HUES64 (cell line): ENCODE results near the gene PRMT7.
A peak's percentile ranks its signal among the peaks of the same experiment; 100 is the strongest.

Experiments used
- H3K27ac ChIP-seq: 2 replicates; pipeline ENCODE4 v1.7.0; 2013; ENCODE audit warnings: low read depth, low read length, inconsistent platforms
- H3K27me3 ChIP-seq: 2 replicates; pipeline ENCODE4 v1.6.1; 2013; ENCODE audit warnings: mild to moderate bottlenecking, low read length; ENCODE audit not compliant: insufficient read depth
- H3K36me3 ChIP-seq: 2 replicates; pipeline ENCODE4 v1.6.1; 2013; ENCODE audit warnings: mild to moderate bottlenecking, low read length; ENCODE audit not compliant: insufficient read depth
- H3K4me1 ChIP-seq: 2 replicates; pipeline ENCODE4 v1.6.1; 2013; ENCODE audit warnings: mild to moderate bottlenecking, low read length, moderate library complexity; ENCODE audit not compliant: insufficient read depth
- H3K4me3 ChIP-seq: 2 replicates; pipeline ENCODE4 v1.5.1; 2013; ENCODE audit warnings: mild to moderate bottlenecking, low read length, moderate library complexity
- H3K9ac ChIP-seq: 2 replicates; pipeline ENCODE4 v1.6.1; 2013; ENCODE audit warnings: mild to moderate bottlenecking, low read depth, low read length
- H3K9me3 ChIP-seq: 2 replicates; pipeline ENCODE4 v1.6.1; 2013; ENCODE audit warnings: low read depth, low read length; ENCODE audit not compliant: insufficient read depth
- WGBS: fragments of 150-250, 120-280 bp; methylation state at CpG from one replicate; pipeline ENCODE4 v1.1.7; 2013; ENCODE audit warnings: missing lambda C conversion rate; 5-methylcytosine and 5-hydroxymethylcytosine counted together

The PRMT7 gene

DNA sequence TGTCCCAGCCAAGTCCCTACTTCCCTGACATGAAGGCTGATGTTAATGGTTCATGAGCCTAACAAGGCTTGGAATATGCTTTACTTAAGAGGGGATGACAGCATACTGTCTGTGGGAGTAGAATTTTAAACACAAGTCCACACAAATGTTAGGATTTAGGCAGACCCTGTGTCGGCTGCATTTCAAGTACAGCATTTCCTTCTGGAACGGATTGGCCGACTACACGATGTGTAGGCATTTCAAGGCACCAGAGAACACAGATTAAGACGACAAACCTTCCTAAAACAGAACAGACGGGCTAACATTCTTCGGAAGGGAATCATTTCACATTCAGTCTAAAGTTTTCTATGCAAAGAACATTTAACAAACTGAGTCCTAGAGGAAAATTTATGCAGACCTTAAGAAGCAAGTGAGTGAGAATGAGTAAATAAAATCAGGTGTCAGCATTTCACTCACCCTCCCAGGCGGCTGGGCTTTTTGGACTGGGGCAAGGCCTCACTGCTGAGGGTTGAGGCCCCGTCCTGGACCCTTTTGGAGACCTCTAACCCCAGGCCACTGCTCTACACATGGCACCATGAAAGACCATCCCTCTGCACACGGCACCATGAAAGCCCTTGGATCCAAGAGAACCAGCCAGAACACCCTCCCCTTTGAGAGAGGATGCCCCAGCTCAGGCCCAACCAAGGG lies 70.0 kb downstream of the PRMT7 start:
- Histone ChIP-seq H3K4me1 (peaks cover 18% of the 10 kb centered on the region), H3K9ac (no peak overlapping the region), H3K4me3 (no peak overlapping the region), H3K27ac (no peak overlapping the region), H3K36me3 (no peaks in the 10 kb centered on the region), H3K9me3 (no peaks in the 10 kb centered on the region), H3K27me3 (no peaks in the 10 kb centered on the region)
- WGBS: 91% methylated on average over 10 of the region's 10 CpGs

DNA sequence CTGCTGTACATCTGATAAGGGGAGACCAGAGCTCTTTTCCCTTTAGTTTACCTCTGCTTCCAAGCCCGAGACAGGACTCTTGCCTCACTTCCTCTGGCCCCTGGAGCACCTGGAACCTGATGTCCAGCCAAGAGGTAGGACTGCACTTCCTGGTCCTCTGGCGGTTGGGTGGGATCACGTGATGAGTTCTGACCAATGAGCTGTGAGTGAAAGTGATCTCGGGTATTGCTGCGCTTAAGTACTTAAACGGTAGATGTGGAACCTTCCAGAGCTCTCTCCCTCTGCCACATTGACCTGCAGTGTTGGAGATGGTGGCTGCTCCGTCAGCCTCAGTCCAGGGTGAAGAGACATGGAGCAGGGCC lies 70.5 kb downstream of the PRMT7 start:
- 93% methylated on average over 7 of the region's 7 CpGs for WGBS
- H3K36me3 ChIP-seq: no peaks in the 10 kb centered on the region
- H3K9ac ChIP-seq: no peak overlapping the region
- no peak overlapping the region for H3K4me3 ChIP-seq
- H3K27me3 ChIP-seq: no peaks in the 10 kb centered on the region
- H3K27ac ChIP-seq: no peak overlapping the region
- H3K4me1 ChIP-seq: peaks cover 18% of the 10 kb centered on the region
- no peaks in the 10 kb centered on the region for H3K9me3 ChIP-seq

GRCh38 chr16:68382296-68382718 lies 71.5 kb downstream of the PRMT7 start:
- Histone ChIP-seq H3K4me3 (no peak overlapping the region), H3K9ac (no peak overlapping the region), H3K9me3 (no peaks in the 10 kb centered on the region), H3K27ac (no peak overlapping the region), H3K4me1 (peaks cover 18% of the 10 kb centered on the region), H3K36me3 (no peaks in the 10 kb centered on the region), H3K27me3 (no peaks in the 10 kb centered on the region)
- WGBS: 83% methylated on average over 5 of the region's 5 CpGs

DNA sequence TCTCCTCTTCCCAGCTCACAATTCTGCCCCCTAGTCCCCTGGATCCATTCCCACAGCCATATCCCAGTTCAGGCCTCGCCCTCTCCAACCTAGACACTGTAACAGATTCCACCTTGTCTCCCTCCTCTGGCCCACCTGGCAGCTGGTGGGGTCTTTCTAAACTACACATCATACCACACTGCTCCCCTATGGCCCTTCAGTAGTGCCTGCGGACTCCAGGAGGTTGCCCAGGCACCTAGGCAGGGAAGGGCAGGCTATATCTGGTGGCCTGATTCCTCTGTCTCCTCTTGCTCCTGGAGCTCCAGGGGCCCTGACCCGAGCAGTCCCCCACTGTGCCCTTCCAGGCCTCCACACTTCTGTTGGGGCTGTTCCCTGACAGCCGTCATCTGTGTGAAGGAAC lies 73.0 kb downstream of the PRMT7 start:
- no peak overlapping the region for H3K9ac ChIP-seq
- H3K4me1 ChIP-seq: peaks cover 24% of the 10 kb centered on the region
- H3K27me3 ChIP-seq: no peaks in the 10 kb centered on the region
- H3K4me3 ChIP-seq: no peak overlapping the region
- H3K27ac ChIP-seq: no peak overlapping the region
- no peaks in the 10 kb centered on the region for H3K36me3 ChIP-seq
- WGBS: 93% methylated on average over 4 of the region's 4 CpGs
- no peaks in the 10 kb centered on the region for H3K9me3 ChIP-seq

DNA sequence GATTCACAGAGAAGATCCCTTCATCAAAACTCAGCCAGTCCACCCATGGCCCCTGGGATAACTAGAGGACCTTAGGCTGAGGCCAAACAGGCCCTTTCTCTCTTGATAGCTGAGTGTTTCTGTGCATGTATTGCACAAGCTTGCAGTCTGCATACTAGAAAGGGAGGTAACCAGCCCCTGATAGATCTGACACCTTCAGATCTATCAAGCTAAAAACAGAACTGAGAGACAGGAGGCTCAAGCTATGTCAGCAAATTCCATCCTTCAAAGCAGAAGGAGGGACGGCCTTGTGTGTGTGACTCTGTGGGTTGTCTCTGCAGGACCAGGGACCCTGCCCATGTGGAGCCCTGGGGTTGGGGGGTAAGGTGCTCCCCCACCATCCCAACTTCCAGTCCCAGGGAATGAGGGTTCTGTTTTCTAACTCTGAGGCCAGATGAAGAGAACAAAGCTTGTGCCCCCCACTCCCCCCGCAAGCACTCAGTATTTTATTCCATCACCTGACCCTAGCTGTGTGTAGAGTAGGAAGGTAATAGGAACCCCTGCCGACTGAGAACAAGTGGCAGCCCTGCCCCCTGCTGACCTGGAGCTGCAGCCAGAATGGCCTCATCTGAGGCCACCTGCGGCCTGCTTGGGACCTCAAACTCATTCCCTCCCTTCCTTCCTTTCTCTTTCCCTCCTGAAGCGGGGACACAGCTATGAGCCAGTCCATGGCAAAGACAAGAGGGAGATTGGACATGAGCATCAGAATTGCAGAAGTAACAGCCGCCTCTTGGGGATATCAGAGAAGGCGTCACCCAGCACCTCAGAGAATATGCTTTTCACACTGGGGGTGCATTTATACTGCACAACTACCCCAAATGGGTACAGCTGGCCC lies 73.7 kb downstream of the PRMT7 start:
- no peaks in the 10 kb centered on the region for H3K9me3 ChIP-seq
- no peaks in the 10 kb centered on the region for H3K36me3 ChIP-seq
- H3K4me1 ChIP-seq: peaks cover 27% of the 10 kb centered on the region
- H3K4me3 ChIP-seq: no peak overlapping the region
- H3K27me3 ChIP-seq: no peaks in the 10 kb centered on the region
- WGBS: 58% methylated on average over 5 of the region's 7 CpGs
- H3K9ac ChIP-seq: no peak overlapping the region
- 0 out of 2 replicates have a peak overlapping the region, but pooled peaks have one; percentile 25 for H3K27ac ChIP-seq

DNA sequence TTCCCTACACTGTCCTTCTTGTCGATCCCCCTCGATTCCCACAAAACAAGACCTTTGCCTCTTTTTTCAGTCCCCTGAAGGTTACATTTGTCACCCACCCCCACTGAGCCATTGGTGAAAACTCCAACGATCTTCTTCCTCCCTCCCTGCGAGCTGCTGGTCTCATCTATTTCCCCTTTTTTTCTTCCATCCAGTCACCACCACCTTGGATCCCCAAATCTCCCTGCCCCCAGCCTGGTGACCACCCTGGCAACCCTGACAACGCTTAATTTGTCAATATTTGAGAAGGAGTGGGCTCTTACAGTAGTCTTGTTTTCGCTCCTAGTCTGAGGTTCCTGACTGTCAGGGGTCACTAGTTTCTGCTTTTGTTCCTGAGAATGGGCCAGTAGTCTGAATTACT lies 74.6 kb downstream of the PRMT7 start:
- H3K4me3 ChIP-seq: no peak overlapping the region
- H3K36me3 ChIP-seq: no peaks in the 10 kb centered on the region
- no peak overlapping the region for H3K27ac ChIP-seq
- no peaks in the 10 kb centered on the region for H3K27me3 ChIP-seq
- no peak overlapping the region for H3K9ac ChIP-seq
- H3K4me1 ChIP-seq: peaks cover 36% of the 10 kb centered on the region
- H3K9me3 ChIP-seq: no peaks in the 10 kb centered on the region
- 77% methylated on average over 6 of the region's 6 CpGs for WGBS

DNA sequence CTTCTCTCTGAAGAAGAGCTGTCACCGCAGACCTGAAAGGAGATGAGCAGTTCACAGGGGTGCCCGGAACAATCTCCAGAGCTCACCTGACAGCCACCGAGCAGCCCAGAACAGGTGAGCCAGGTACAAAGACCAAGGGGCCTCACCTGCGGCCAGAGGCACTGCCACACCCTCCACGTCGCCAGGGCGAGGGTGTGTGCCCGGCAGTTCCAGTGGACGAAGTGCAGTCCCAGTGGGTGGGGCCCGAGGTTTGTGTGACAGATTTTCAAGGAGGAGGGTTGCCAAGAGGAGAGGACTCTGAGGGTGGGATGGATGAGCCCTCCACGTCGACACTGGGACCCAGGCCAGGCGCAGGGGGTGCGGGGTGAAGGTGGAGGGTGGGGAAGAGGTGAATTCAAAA lies 75.8 kb downstream of the PRMT7 start:
- H3K27me3 ChIP-seq: no peaks in the 10 kb centered on the region
- H3K27ac ChIP-seq: no peak overlapping the region
- no peak overlapping the region for H3K4me3 ChIP-seq
- no peaks in the 10 kb centered on the region for H3K36me3 ChIP-seq
- H3K9ac ChIP-seq: no peak overlapping the region
- no peaks in the 10 kb centered on the region for H3K9me3 ChIP-seq
- 94% methylated on average over 14 of the region's 14 CpGs for WGBS
- H3K4me1 ChIP-seq: peaks cover 36% of the 10 kb centered on the region

- Histone ChIP-seq H3K9me3 (no peaks in the 10 kb centered on the region), H3K4me3 (no peak overlapping the region), H3K27me3 (no peaks in the 10 kb centered on the region), H3K4me1 (peaks cover 36% of the 10 kb centered on the region), H3K9ac (no peak overlapping the region), H3K36me3 (no peaks in the 10 kb centered on the region), H3K27ac (no peak overlapping the region)
- 80% methylated on average over 9 of the region's 9 CpGs for WGBS
Observed at GRCh38 chr16:68387301-68387700, 76.5 kb downstream of the PRMT7 start.

- Histone ChIP-seq H3K9me3 (no peaks in the 10 kb centered on the region), H3K4me1 (peaks cover 36% of the 10 kb centered on the region), H3K27me3 (no peaks in the 10 kb centered on the region), H3K9ac (no peak overlapping the region), H3K4me3 (no peak overlapping the region), H3K27ac (no peak overlapping the region), H3K36me3 (no peaks in the 10 kb centered on the region)
- 80% methylated on average over 3 of the region's 3 CpGs for WGBS
Observed at GRCh38 chr16:68388124-68388523, 77.3 kb downstream of the PRMT7 start.

- Histone ChIP-seq H3K9ac (no peak overlapping the region), H3K36me3 (no peaks in the 10 kb centered on the region), H3K9me3 (no peaks in the 10 kb centered on the region), H3K27ac (no peak overlapping the region), H3K27me3 (no peaks in the 10 kb centered on the region), H3K4me3 (no peak overlapping the region), H3K4me1 (peaks cover 39% of the 10 kb centered on the region)
- 81% methylated on average over 8 of the region's 8 CpGs for WGBS
Observed at GRCh38 chr16:68389006-68389405, 78.2 kb downstream of the PRMT7 start.

GRCh38 chr16:68389750-68390371 lies 79.0 kb downstream of the PRMT7 start:
- peaks cover 32% of the 10 kb centered on the region for H3K4me1 ChIP-seq
- no peaks in the 10 kb centered on the region for H3K27me3 ChIP-seq
- no peak overlapping the region for H3K4me3 ChIP-seq
- no peak overlapping the region for H3K9ac ChIP-seq
- no peak overlapping the region for H3K27ac ChIP-seq
- no peaks in the 10 kb centered on the region for H3K36me3 ChIP-seq
- H3K9me3 ChIP-seq: no peaks in the 10 kb centered on the region
- WGBS: 79% methylated on average over 6 of the region's 6 CpGs
